NOMO-1 treated with DMSO at 0.1 percent for 48 hours (cell line): ENCODE results near the gene SYCE3.

Experiments
- DNase-seq: peaks from one replicate; lab custom pipeline; 2025; ENCODE audit not compliant: unreplicated experiment; lab: John Stamatoyannopoulos, UW

Gene SYCE3

GRCh38 chr22:50504369-50505211, 58.1 kb downstream of the SYCE3 start:
- no peak for DNase-seq

GRCh38 chr22:50503475-50504145, 59.1 kb downstream of the SYCE3 start:
- DNase-seq: no peak

GRCh38 chr22:50502628-50503474, 59.9 kb downstream of the SYCE3 start:
- DNase-seq: no peak

GRCh38 chr22:50502096-50502495, 60.6 kb downstream of the SYCE3 start:
- DNase-seq: no peak
